Karpas-422 (cell line): Measurements from ENCODE around the gene TACC3. TPM values are rescaled to one million over a fixed set of nuclear protein-coding genes. Genes with fewer than 3 reads are reported as not detected.

Experiments used
- DNase-seq: peaks from one replicate; pipeline ENCODE4 v3.0.0-alpha.2; 2015
- H2AFZ ChIP-seq: fragments of 200-600 bp; sonication (generic); 2 replicates; pipeline ENCODE4 v1.6.1; 2014; ENCODE audit warnings: antibody characterized with exemption, low read length, mixed read lengths
- H3K27ac ChIP-seq: fragments of 200-600 bp; sonication (generic); 2 replicates; pipeline ENCODE4 v1.5.1; 2014; ENCODE audit warnings: mild to moderate bottlenecking, low read length, moderate library complexity
- H3K27me3 ChIP-seq: fragments of 200-600 bp; sonication (generic); 2 replicates; pipeline ENCODE4 v1.6.1; 2014; ENCODE audit warnings: low read length, mixed read lengths
- H3K36me3 ChIP-seq: fragments of 200-600 bp; sonication (generic); 2 replicates; pipeline ENCODE4 v1.6.1; 2014; ENCODE audit warnings: low read length, mixed read lengths; ENCODE audit not compliant: insufficient read depth
- H3K4me1 ChIP-seq: fragments of 200-600 bp; sonication (generic); 2 replicates; pipeline ENCODE4 v1.6.1; 2014; ENCODE audit warnings: mild to moderate bottlenecking, low read length, mixed read lengths
- H3K4me2 ChIP-seq: fragments of 200-600 bp; sonication (generic); 2 replicates; pipeline ENCODE4 v1.6.1; 2014; ENCODE audit warnings: low read length, low read depth, mild to moderate bottlenecking; ENCODE audit not compliant: poor library complexity, severe bottlenecking
- H3K4me3 ChIP-seq: fragments of 200-600 bp; sonication (generic); 2 replicates; pipeline ENCODE4 v1.5.1; 2014; ENCODE audit warnings: mild to moderate bottlenecking, antibody characterized with exemption, low read length, mixed read lengths
- H3K79me2 ChIP-seq: fragments of 200-600 bp; sonication (generic); 2 replicates; pipeline ENCODE4 v1.6.1; 2014; ENCODE audit warnings: mild to moderate bottlenecking, low read length, mixed read lengths
- H3K9ac ChIP-seq: fragments of 200-600 bp; sonication (generic); 2 replicates; pipeline ENCODE4 v1.6.0; 2014; ENCODE audit warnings: low read length
- H3K9me2 ChIP-seq: fragments of 200-600 bp; sonication (generic), shearing (Covaris generic); replicated peaks from 2 replicates; pipeline ENCODE4 v1.6.0; 2014; ENCODE audit warnings: mild to moderate bottlenecking, low read length, moderate library complexity; ENCODE audit not compliant: insufficient read depth
- H3K9me3 ChIP-seq: fragments of 300-700, 200-600 bp; sonication (generic); 2 replicates; pipeline ENCODE4 v1.6.1; 2014; ENCODE audit warnings: low read length, mixed read lengths
- H4K20me1 ChIP-seq: fragments of 200-600 bp; sonication (generic); 2 replicates; pipeline ENCODE4 v1.6.1; 2014; ENCODE audit warnings: mild to moderate bottlenecking, antibody characterized with exemption, low read length, low read depth; ENCODE audit not compliant: insufficient read depth
- total RNA-seq: library from RNA; depleted of rRNA; stranded (reverse); fragments of >200 nt; shearing (Covaris generic); gene quantifications from 2 replicates; pipeline ENCODE4 v1.2.3, GENCODE V29; 2014; ENCODE audit warnings: low replicate concordance

The TACC3 gene
- total RNA-seq, 1 experiment from 2014 or later = 22.0 TPM

- Histone ChIP-seq H3K79me2 (no peaks in the 10 kb centered on the region), H3K27me3 (no peaks in the 10 kb centered on the region), H4K20me1 (no peaks in the 10 kb centered on the region; the same call in 1 of the 2 replicates), H3K9ac (no peak overlapping the region), H3K27ac (no peak overlapping the region), H3K4me3 (no peak overlapping the region), H2AFZ (no peak overlapping the region), H3K9me2 (no peaks in the 10 kb centered on the region), H3K4me2 (no peak overlapping the region), H3K36me3 (no peaks in the 10 kb centered on the region), H3K9me3 (no peaks in the 10 kb centered on the region), H3K4me1 (peaks cover 7% of the 10 kb centered on the region)
- no peak for DNase-seq
Measured at GRCh38 chr4:1784789-1785591, 63.7 kb downstream of the TACC3 start.

- Histone ChIP-seq H3K36me3 (no peaks in the 10 kb centered on the region), H3K9me2 (no peaks in the 10 kb centered on the region), H2AFZ (no peak overlapping the region), H4K20me1 (no peaks in the 10 kb centered on the region; the same call in 1 of the 2 replicates), H3K9ac (no peak overlapping the region), H3K9me3 (no peaks in the 10 kb centered on the region), H3K4me1 (peaks cover 7% of the 10 kb centered on the region), H3K4me3 (no peak overlapping the region), H3K27ac (no peak overlapping the region), H3K79me2 (no peaks in the 10 kb centered on the region), H3K27me3 (no peaks in the 10 kb centered on the region), H3K4me2 (no peak overlapping the region)
- DNase-seq = no peak
Measured at GRCh38 chr4:1785592-1785991, 64.3 kb downstream of the TACC3 start.

- Histone ChIP-seq H4K20me1 (no peaks in the 10 kb centered on the region; the same call in 1 of the 2 replicates), H3K27me3 (no peaks in the 10 kb centered on the region), H3K4me1 (peaks cover 7% of the 10 kb centered on the region), H3K4me3 (no peak overlapping the region), H3K9me3 (no peaks in the 10 kb centered on the region), H3K79me2 (no peaks in the 10 kb centered on the region), H3K27ac (no peak overlapping the region), H3K9ac (no peak overlapping the region), H3K9me2 (no peaks in the 10 kb centered on the region), H2AFZ (no peak overlapping the region), H3K36me3 (no peaks in the 10 kb centered on the region), H3K4me2 (no peak overlapping the region)
- DNase-seq = no peak
Measured at GRCh38 chr4:1786544-1787362, 65.4 kb downstream of the TACC3 start.

- H4K20me1 ChIP-seq = no peaks in the 10 kb centered on the region; the same call in 1 of the 2 replicates
- no peak overlapping the region for H3K4me2 ChIP-seq
- no peaks in the 10 kb centered on the region for H3K9me3 ChIP-seq
- no peaks in the 10 kb centered on the region for H3K79me2 ChIP-seq
- no peak overlapping the region for H3K9ac ChIP-seq
- H3K36me3 ChIP-seq = no peaks in the 10 kb centered on the region
- H3K27ac ChIP-seq = no peak overlapping the region
- peaks cover 7% of the 10 kb centered on the region for H3K4me1 ChIP-seq
- H3K9me2 ChIP-seq = no peaks in the 10 kb centered on the region
- H3K4me3 ChIP-seq = no peak overlapping the region
- no peaks in the 10 kb centered on the region for H3K27me3 ChIP-seq
- no peak for DNase-seq
- no peak overlapping the region for H2AFZ ChIP-seq
Measured at GRCh38 chr4:1787411-1788077, 66.2 kb downstream of the TACC3 start.

GRCh38 chr4:1788254-1788973, 67.1 kb downstream of the TACC3 start:
- H3K27ac ChIP-seq = no peak overlapping the region
- no peaks in the 10 kb centered on the region for H3K9me2 ChIP-seq
- H3K27me3 ChIP-seq = no peaks in the 10 kb centered on the region
- no peaks in the 10 kb centered on the region for H3K36me3 ChIP-seq
- no peak overlapping the region for H3K9ac ChIP-seq
- H3K4me1 ChIP-seq = peaks cover 7% of the 10 kb centered on the region
- no peaks in the 10 kb centered on the region; the same call in 1 of the 2 replicates for H4K20me1 ChIP-seq
- H3K79me2 ChIP-seq = no peaks in the 10 kb centered on the region
- DNase-seq = no peak
- no peak overlapping the region for H2AFZ ChIP-seq
- H3K4me2 ChIP-seq = no peak overlapping the region
- no peak overlapping the region for H3K4me3 ChIP-seq
- H3K9me3 ChIP-seq = no peaks in the 10 kb centered on the region

GRCh38 chr4:1789552-1789951, 68.2 kb downstream of the TACC3 start:
- H2AFZ ChIP-seq = no peak overlapping the region
- H3K9me2 ChIP-seq = no peaks in the 10 kb centered on the region
- no peak overlapping the region for H3K27ac ChIP-seq
- no peaks in the 10 kb centered on the region for H3K9me3 ChIP-seq
- no peak for DNase-seq
- no peaks in the 10 kb centered on the region for H3K79me2 ChIP-seq
- H3K4me1 ChIP-seq = no peaks in the 10 kb centered on the region; the same call in none of the 2 replicates
- H3K27me3 ChIP-seq = no peaks in the 10 kb centered on the region
- H3K36me3 ChIP-seq = no peaks in the 10 kb centered on the region
- no peak overlapping the region for H3K4me2 ChIP-seq
- no peak overlapping the region for H3K4me3 ChIP-seq
- H3K9ac ChIP-seq = no peak overlapping the region
- H4K20me1 ChIP-seq = no peaks in the 10 kb centered on the region; the same call in 1 of the 2 replicates

- Histone ChIP-seq H3K9me3 (no peaks in the 10 kb centered on the region), H3K4me1 (no peaks in the 10 kb centered on the region; the same call in 1 of the 2 replicates), H3K79me2 (no peaks in the 10 kb centered on the region), H3K9me2 (no peaks in the 10 kb centered on the region), H3K36me3 (no peaks in the 10 kb centered on the region), H4K20me1 (no peaks in the 10 kb centered on the region; the same call in 1 of the 2 replicates), H3K9ac (no peak overlapping the region), H3K4me2 (no peak overlapping the region), H2AFZ (no peak overlapping the region), H3K27me3 (no peaks in the 10 kb centered on the region), H3K27ac (no peak overlapping the region), H3K4me3 (no peak overlapping the region)
- no peak for DNase-seq
Measured at GRCh38 chr4:1790005-1790404, 68.7 kb downstream of the TACC3 start.
